ENCODE data around the gene CELF5. TPM values are rescaled to one million over a fixed set of nuclear protein-coding genes. Genes with fewer than 3 reads are reported as not detected.
"Not testable (repeated sequence)": the region's sequence is repeated elsewhere in the genome, so short reads cannot be mapped to it uniquely, and the experiment has no call there.

Gene CELF5
- total RNA-seq, 2 experiments from 2014 or later, result 0.13 TPM; not detected in 1

DNA sequence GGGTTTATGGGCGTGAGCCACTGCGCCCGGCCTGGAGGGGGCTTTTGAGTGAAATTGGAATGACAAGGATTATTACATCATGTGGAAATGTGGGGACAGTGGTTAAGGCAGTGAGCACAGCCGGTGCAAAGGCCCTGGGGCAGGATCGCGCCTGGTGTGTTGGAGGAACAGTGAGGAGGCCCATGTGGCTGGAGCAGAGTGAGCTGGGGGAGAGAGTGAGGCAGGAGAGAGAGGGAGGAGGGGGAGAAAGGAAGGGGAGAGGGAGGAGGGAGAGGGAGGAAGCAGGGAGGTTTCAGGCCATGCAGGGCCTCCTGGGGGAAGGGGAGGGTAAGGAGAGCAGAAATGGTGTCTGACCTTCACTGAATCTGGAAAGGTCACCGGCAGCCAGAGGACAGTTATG, 11.3 kb upstream of the CELF5 start:
- H3K79me2 ChIP-seq (ENCODE audit: insufficient read depth, low read depth, low read length), result no peaks in the 10 kb centered on the region
- TF ChIP-seq, protein P1, sequence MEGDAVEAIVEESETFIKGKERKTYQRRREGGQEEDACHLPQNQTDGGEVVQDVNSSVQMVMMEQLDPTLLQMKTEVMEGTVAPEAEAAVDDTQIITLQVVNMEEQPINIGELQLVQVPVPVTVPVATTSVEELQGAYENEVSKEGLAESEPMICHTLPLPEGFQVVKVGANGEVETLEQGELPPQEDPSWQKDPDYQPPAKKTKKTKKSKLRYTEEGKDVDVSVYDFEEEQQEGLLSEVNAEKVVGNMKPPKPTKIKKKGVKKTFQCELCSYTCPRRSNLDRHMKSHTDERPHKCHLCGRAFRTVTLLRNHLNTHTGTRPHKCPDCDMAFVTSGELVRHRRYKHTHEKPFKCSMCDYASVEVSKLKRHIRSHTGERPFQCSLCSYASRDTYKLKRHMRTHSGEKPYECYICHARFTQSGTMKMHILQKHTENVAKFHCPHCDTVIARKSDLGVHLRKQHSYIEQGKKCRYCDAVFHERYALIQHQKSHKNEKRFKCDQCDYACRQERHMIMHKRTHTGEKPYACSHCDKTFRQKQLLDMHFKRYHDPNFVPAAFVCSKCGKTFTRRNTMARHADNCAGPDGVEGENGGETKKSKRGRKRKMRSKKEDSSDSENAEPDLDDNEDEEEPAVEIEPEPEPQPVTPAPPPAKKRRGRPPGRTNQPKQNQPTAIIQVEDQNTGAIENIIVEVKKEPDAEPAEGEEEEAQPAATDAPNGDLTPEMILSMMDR (conservative IDR thresholded peaks at IDR 0.05; ENCODE audit: low read length), result no peak
- TF ChIP-seq EZH2phosphoT487 (IDR thresholded peaks at IDR 0.05; ENCODE audit: borderline replicate concordance, low read depth, low read length), result no peak
- POLR2A ChIA-PET, result interaction anchor here (0.7 to 1.1 kb wide), 2 partner anchors 63 to 262 kb away, joined by 3 to 4 read pairs; no protein-coding TSS in a partner anchor
- CTCF ChIA-PET (ENCODE audit: unreplicated experiment), result no interaction called here
- H3K27ac ChIP-seq (ENCODE audit: low read depth, low read length, poor library complexity, severe bottlenecking), result peak overlapping the region; percentile 65
- intact Hi-C loops (cut with micrococcal nuclease; ENCODE audit: unreplicated experiment), result no loop called here
- no peaks in the 10 kb centered on the region for H3K9me3 ChIP-seq (ENCODE audit: low read length)
- peak; percentile 24 for DNase-seq (ENCODE audit: low spot score)
- peaks cover 11% of the 10 kb centered on the region; the same call in 1 of the 2 replicates for H3K36me3 ChIP-seq (ENCODE audit: insufficient read depth, low read length)
- no peak overlapping the region for H3K4me3 ChIP-seq (ENCODE audit: low read depth, low read length, poor library complexity, severe bottlenecking)
- H3K4me2 ChIP-seq (ENCODE audit: low read length), result peak overlapping the region; percentile 52
- H3K9me2 ChIP-seq (ENCODE audit: insufficient read depth, low read length), result no peaks in the 10 kb centered on the region
- peak overlapping the region; percentile 38; the same call in 1 of the 2 replicates for H2AFZ ChIP-seq (ENCODE audit: low read length)
- H4K20me1 ChIP-seq (ENCODE audit: insufficient read depth, low read length), result no peaks in the 10 kb centered on the region
- peaks cover 20% of the 10 kb centered on the region for H3K4me1 ChIP-seq (ENCODE audit: insufficient read depth, low read length, poor library complexity, severe bottlenecking)
- BruUV-seq (replicated peaks), result no TSS peak

DNA sequence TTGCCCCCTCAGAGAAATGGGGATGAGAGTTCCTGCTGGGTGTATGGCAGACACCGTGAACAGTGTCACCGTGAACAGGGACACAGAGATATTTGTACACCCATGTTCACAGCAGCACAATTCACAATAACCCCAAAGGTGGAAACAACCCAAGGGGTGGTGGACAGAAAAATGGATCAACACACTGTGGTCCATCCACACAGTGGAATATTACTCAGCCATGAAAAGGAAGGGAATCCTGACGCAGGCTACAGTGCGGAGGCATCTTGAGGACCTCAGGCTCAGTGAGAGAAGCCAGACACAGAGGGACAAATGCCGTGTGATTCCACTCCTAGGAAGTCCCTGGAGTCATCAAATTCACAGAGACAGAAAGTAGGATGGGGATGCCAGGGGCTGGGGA, 7.6 kb upstream of the CELF5 start:
- Histone ChIP-seq H4K20me1 (ENCODE audit: insufficient read depth, low read length) (no peaks in the 10 kb centered on the region), H3K36me3 (ENCODE audit: insufficient read depth, low read length) (0 out of 2 replicates have a peak, but pooled peaks cover 7% of the 10 kb centered on the region), H3K4me1 (ENCODE audit: insufficient read depth, low read length, poor library complexity, severe bottlenecking) (peaks cover 20% of the 10 kb centered on the region), H3K27ac (ENCODE audit: low read depth, low read length, poor library complexity, severe bottlenecking) (no peak overlapping the region), H3K9me2 (ENCODE audit: insufficient read depth, low read length) (no peaks in the 10 kb centered on the region), H3K4me2 (ENCODE audit: low read length) (no peak overlapping the region), H3K9me3 (ENCODE audit: low read length) (no peaks in the 10 kb centered on the region), H2AFZ (ENCODE audit: low read length) (no peak overlapping the region), H3K4me3 (ENCODE audit: low read depth, low read length, poor library complexity, severe bottlenecking) (no peak overlapping the region), H3K79me2 (ENCODE audit: insufficient read depth, low read depth, low read length) (no peaks in the 10 kb centered on the region)
- intact Hi-C loops (cut with micrococcal nuclease; ENCODE audit: unreplicated experiment), result no loop called here
- POLR2A ChIA-PET, result no interaction called here
- no peak for DNase-seq (ENCODE audit: low spot score)
- CTCF ChIA-PET (ENCODE audit: unreplicated experiment), result no interaction called here
- no peak for TF ChIP-seq EZH2phosphoT487 (IDR thresholded peaks at IDR 0.05; ENCODE audit: borderline replicate concordance, low read depth, low read length)
- TF ChIP-seq, protein P1 (conservative IDR thresholded peaks at IDR 0.05; ENCODE audit: low read length), result no peak
- BruUV-seq (replicated peaks), result no TSS peak

DNA sequence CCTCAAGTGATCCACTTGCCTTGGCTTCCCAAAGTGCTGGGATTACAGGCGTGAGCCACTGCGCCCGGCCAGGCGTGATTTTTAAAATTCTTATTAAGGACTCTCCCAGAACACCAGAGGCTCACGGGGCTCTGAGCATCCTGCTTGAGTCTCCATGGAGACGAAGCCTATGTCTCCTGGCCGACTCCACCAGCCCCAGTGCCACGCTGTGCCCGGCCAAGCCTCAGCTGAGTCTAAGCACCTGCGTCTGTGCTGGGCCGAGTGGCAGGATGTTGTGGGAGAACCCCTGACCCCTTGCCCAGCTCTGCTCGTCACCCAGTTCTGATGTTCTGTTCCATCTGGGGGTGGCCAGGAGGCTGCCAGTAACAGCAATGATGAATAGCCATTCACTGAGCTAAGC, 3.9 kb upstream of the CELF5 start:
- Histone ChIP-seq H3K36me3 (ENCODE audit: insufficient read depth, low read length) (no peaks in the 10 kb centered on the region), H2AFZ (ENCODE audit: low read length) (no peak overlapping the region), H3K27ac (ENCODE audit: low read depth, low read length, poor library complexity, severe bottlenecking) (no peak overlapping the region), H3K4me2 (ENCODE audit: low read length) (no peak overlapping the region), H4K20me1 (ENCODE audit: insufficient read depth, low read length) (no peaks in the 10 kb centered on the region), H3K79me2 (ENCODE audit: insufficient read depth, low read depth, low read length) (no peaks in the 10 kb centered on the region), H3K9me2 (ENCODE audit: insufficient read depth, low read length) (no peaks in the 10 kb centered on the region), H3K4me1 (ENCODE audit: insufficient read depth, low read length, poor library complexity, severe bottlenecking) (no peaks in the 10 kb centered on the region), H3K9me3 (ENCODE audit: low read length) (no peaks in the 10 kb centered on the region), H3K4me3 (ENCODE audit: low read depth, low read length, poor library complexity, severe bottlenecking) (no peak overlapping the region)
- TF ChIP-seq, protein P1 (conservative IDR thresholded peaks at IDR 0.05; ENCODE audit: low read length), result no peak
- no peak for TF ChIP-seq EZH2phosphoT487 (IDR thresholded peaks at IDR 0.05; ENCODE audit: borderline replicate concordance, low read depth, low read length)
- CTCF ChIA-PET (ENCODE audit: unreplicated experiment), result no interaction called here
- no peak for DNase-seq (ENCODE audit: low spot score)
- intact Hi-C loops (cut with micrococcal nuclease; ENCODE audit: unreplicated experiment), result no loop called here
- POLR2A ChIA-PET, result interaction anchor here (0.6 kb wide), 1 partner anchor 270 kb away, joined by 4 read pairs; no protein-coding TSS in a partner anchor
- no TSS peak for BruUV-seq (replicated peaks)

DNA sequence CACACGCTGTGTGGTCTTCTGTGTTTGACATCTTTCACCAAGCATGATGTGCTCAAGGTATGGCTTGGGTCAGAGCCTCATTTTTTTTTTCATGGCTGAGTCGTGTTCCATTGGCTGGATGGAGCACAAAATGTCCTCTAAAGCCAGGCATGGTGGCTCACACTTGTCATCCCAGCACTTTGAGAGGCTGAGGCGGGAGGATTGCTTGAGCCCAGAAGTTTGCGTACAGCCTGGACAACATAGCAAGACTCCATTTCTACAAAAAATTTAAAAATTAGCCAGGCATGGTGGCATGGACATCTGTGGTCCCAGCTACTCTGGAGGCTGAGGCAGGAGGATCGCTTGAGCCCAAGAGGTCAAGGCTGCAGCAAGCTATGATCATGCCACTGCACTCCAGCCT, 2.9 kb upstream of the CELF5 start:
- DNase-seq (ENCODE audit: low spot score); POLR2A ChIA-PET; H3K9me2 ChIP-seq (ENCODE audit: insufficient read depth, low read length); H3K9me3 ChIP-seq (ENCODE audit: low read length); CTCF ChIA-PET (ENCODE audit: unreplicated experiment); H3K36me3 ChIP-seq (ENCODE audit: insufficient read depth, low read length); H3K79me2 ChIP-seq (ENCODE audit: insufficient read depth, low read depth, low read length); H4K20me1 ChIP-seq (ENCODE audit: insufficient read depth, low read length); H3K4me1 ChIP-seq (ENCODE audit: insufficient read depth, low read length, poor library complexity, severe bottlenecking); intact Hi-C loops (cut with micrococcal nuclease; ENCODE audit: unreplicated experiment); H3K27ac ChIP-seq (ENCODE audit: low read depth, low read length, poor library complexity, severe bottlenecking); H3K4me3 ChIP-seq (ENCODE audit: low read depth, low read length, poor library complexity, severe bottlenecking); H3K4me2 ChIP-seq (ENCODE audit: low read length); H2AFZ ChIP-seq (ENCODE audit: low read length); BruUV-seq (replicated peaks): not testable (repeated sequence)

Measured in OCI-LY7 (cell line).